GM03348 (cell line): ENCODE data around the gene PCDHA13.
"Not testable (repeated sequence)": the region's sequence is repeated elsewhere in the genome, so short reads cannot be mapped to it uniquely, and the experiment has no call there.

Source experiments
- DNase-seq: peaks from one replicate; pipeline ENCODE4 v3.0.0; 2012; ENCODE audit warnings: low spot score

PCDHA13 gene

GRCh38 chr5:140868721-140869554 lies 13.0 kb upstream of the PCDHA13 start, which contains the start of gene PCDHA11:
PCDHA11 (plus strand) TSS chr5:140868957; CDS start chr5:140869104, 147 bp downstream.
- DNase-seq = no peak

DNA sequence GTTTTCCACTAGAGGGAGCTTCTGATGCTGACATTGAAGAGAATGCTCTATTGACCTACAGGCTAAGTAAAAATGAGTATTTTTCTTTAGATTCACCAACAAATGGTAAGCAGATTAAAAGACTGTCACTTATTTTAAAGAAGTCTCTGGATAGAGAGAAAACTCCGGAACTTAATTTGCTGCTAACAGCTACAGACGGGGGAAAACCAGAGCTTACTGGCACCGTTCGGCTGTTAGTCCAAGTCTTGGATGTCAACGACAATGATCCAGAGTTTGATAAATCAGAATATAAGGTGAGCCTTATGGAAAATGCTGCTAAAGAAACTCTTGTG lies 12.4 kb upstream of the PCDHA13 start:
- no peak for DNase-seq

- DNase-seq = no peak
These were observed 11.4 kb upstream of the PCDHA13 start for GRCh38 chr5:140870221-140871201.

- no peak for DNase-seq
These were observed 6.5 kb upstream of the PCDHA13 start, which contains the start of gene PCDHA12 for GRCh38 chr5:140875085-140876065. PCDHA12 (plus strand) TSS chr5:140875308; CDS start chr5:140875473, 165 bp downstream.

DNA sequence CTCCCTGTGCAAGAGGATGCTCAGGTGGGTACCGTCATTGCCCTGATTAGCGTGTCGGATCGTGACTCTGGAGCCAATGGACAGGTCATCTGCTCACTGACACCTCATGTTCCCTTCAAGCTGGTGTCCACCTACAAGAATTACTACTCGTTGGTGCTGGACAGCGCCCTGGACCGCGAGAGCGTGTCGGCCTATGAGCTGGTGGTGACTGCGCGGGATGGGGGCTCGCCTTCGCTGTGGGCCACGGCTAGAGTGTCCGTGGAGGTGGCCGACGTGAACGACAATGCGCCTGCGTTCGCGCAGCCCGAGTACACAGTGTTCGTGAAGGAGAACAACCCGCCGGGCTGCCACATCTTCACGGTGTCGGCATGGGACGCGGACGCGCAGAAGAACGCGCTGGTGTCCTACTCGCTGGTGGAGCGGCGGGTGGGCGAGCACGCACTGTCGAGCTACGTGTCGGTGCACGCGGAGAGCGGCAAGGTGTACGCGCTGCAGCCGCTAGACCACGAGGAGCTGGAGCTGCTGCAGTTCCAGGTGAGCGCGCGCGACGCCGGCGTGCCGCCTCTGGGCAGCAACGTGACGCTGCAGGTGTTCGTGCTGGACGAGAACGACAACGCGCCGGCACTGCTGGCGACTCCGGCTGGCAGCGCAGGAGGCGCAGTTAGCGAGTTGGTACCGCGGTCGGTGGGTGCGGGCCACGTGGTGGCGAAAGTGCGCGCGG lies 5.2 kb upstream of the PCDHA13 start:
- not testable (repeated sequence) for DNase-seq

GRCh38 chr5:140877262-140877581 lies 4.7 kb upstream of the PCDHA13 start:
- no peak for DNase-seq

DNA sequence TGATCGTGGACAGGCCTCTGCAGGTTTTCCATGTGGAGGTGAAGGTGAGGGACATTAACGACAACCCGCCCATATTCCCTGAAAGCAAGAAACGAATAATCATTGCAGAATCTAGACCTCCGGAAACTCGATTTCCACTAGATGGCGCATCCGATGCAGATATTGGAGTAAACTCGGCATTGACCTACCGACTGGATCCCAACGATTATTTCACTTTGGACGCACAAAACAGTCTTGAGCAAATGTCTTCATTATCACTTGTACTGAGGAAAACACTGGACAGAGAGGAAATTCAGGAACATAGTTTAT lies 621 bp downstream of the PCDHA13 start:
- DNase-seq = no peak

DNA sequence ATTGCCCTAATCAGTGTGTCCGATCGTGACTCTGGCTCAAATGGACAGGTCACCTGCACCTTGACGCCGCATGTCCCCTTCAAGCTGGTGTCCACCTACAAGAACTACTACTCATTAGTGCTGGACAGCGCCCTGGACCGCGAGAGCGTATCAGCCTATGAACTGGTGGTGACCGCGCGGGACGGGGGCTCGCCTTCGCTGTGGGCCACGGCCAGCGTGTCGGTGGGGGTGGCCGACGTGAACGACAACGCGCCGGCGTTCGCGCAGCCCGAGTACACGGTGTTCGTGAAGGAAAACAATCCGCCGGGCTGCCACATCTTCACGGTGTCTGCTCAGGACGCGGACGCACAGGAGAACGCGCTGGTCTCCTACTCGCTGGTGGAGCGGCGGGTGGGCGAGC lies 1.4 kb downstream of the PCDHA13 start:
- DNase-seq = no peak

- DNase-seq = no peak
These were observed 2.2 kb downstream of the PCDHA13 start for GRCh38 chr5:140883927-140884697.

DNA sequence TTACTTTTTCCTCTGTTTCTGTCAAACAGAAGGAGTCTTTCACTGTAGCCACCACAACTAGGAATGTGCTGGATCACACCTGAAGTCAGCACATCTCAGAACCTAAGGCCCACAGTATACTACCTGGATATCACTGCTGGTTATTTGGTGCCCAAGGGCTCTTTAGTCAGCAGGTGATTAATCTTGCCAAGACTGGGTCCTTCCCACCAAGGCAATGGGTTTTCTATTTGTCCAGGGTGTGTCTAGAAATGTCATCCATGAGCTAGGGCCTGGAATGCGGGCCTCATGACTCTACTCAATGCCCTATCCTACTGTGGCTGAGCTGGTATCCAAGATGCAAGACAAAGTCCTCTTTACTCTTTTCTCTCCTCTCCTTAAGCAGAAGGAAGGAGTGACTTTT lies 34.4 kb downstream of the PCDHA13 start:
- DNase-seq = no peak

GRCh38 chr5:140923601-140924000 lies 41.7 kb downstream of the PCDHA13 start:
- no peak for DNase-seq

DNA sequence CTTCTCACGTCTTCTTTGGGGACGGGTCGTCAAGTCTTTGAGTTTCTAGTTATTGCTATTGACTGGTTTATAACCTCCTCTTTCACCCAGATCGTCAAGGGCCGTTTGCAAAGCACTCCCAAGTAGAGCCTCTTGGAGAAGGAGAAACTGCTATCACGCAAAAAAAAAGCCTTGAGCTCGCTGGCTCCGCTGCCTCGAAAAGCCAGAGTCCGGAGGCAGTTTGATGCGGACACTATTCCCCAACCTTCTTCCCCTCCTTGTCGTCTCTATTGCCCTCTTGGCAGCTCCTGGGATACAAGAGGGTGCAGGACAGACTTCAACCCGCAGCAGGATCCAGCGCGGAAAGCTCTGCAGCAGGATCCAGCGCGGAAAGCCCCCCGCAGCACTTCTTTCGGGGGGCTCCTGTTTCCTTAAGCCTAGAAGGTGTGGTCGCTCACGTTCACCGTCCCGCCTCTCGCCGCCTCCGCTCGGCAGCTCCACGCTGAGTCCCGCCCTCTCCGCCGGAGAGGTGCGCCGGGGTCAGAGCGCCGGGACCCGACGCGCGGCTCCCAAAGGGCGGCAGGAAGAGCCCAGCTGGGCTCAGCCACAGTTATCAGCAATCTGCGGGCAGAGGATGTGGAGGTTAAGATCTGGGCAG lies 44.0 kb downstream of the PCDHA13 start, which contains the start of gene PCDHAC1:
Gene PCDHAC1, plus strand, starts transcription at position 494 of the 637 bp plus-strand sequence. CDS start 594 bp downstream, outside the sequence.
- DNase-seq = peak; percentile 10

DNA sequence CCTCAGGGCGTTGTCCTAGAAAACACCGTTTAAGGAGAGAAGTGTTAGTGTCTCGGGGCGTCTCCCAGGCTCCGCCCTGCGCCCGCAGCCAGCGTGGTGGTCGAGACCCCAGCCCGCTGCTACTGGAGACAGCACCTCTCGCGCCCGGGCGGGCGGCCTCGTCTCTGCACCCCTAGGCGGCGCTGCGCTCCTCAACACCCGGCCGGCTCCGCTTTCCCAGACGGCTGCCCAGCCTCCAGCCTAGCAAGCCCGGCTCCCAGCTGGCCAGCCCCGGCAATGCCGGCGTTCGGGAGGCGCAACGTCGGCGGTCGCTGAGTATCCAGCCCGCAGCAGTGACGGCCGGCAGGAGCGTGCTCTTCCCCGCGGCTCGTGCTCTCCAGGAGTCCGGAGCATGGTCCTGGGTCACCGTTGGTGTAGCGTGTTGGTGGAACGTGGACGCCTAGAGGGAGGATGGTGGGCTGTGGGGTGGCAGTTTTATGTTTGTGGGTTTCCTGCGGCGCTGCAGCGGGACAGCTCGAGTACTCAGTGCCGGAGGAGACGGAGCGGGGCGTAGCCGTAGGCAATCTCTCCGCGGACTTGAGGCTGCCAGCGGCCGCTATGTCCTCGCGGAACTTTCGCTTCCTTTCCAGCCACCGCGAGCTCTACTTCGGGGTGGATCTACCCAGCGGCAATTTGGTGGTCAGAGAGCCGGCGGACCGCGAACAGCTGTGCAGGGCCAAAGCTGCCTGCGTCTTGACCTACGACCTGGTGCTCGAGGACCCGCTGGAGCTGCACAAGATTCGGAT lies 44.7 kb downstream of the PCDHA13 start:
- DNase-seq = peak; percentile 63

GRCh38 chr5:140927228-140927573 lies 45.3 kb downstream of the PCDHA13 start:
- DNase-seq = peak; percentile 5
